ENCODE results near the gene JCAD.

Gene JCAD

GRCh38 chr10:30062090-30062489, 2.7 kb upstream of the JCAD start:
- H3K79me2 ChIP-seq (ENCODE audit: insufficient read depth, low read length) = no peaks in the 10 kb centered on the region
- no peak overlapping the region for H3K4me3 ChIP-seq (ENCODE audit: low read length, poor library complexity, severe bottlenecking)
- H3K9me2 ChIP-seq (replicated peaks; ENCODE audit: low read depth, low read length) = no peaks in the 10 kb centered on the region
- H4K20me1 ChIP-seq (ENCODE audit: insufficient read depth, low read length, poor library complexity, severe bottlenecking) = no peaks in the 10 kb centered on the region
- no peaks in the 10 kb centered on the region for H3K9me3 ChIP-seq (ENCODE audit: insufficient read depth, low read depth, low read length)
- no peak overlapping the region for H3K9ac ChIP-seq (ENCODE audit: low read depth, low read length, poor library complexity, severe bottlenecking)
- H3K4me1 ChIP-seq (ENCODE audit: insufficient read depth, low read length, poor library complexity, severe bottlenecking) = no peaks in the 10 kb centered on the region
- TF ChIP-seq CTCF (conservative IDR thresholded peaks at IDR 0.05; ENCODE audit: low read length) (no peak), EZH2phosphoT487 (IDR thresholded peaks at IDR 0.05; ENCODE audit: borderline replicate concordance) (no peak)
- H3K36me3 ChIP-seq (ENCODE audit: insufficient read depth, low read length) = no peaks in the 10 kb centered on the region
- H3K4me2 ChIP-seq (ENCODE audit: low read depth, low read length, poor library complexity, severe bottlenecking) = no peak overlapping the region
- no peak overlapping the region for H2AFZ ChIP-seq (ENCODE audit: low read length)
- H3F3A ChIP-seq (ENCODE audit: low read depth) = no peaks in the 10 kb centered on the region
- no peaks in the 10 kb centered on the region for H3K27me3 ChIP-seq (ENCODE audit: insufficient read depth, low read length, poor library complexity, severe bottlenecking)

GRCh38 chr10:30058570-30059132, 735 bp downstream of the JCAD start:
- Histone ChIP-seq H3K79me2 (ENCODE audit: insufficient read depth, low read length) (no peaks in the 10 kb centered on the region), H3K36me3 (ENCODE audit: insufficient read depth, low read length) (no peaks in the 10 kb centered on the region), H3K4me1 (ENCODE audit: insufficient read depth, low read length, poor library complexity, severe bottlenecking) (no peaks in the 10 kb centered on the region), H2AFZ (ENCODE audit: low read length) (no peak overlapping the region), H4K20me1 (ENCODE audit: insufficient read depth, low read length, poor library complexity, severe bottlenecking) (no peaks in the 10 kb centered on the region), H3K9me3 (ENCODE audit: insufficient read depth, low read depth, low read length) (no peaks in the 10 kb centered on the region), H3K4me2 (ENCODE audit: low read depth, low read length, poor library complexity, severe bottlenecking) (no peak overlapping the region), H3F3A (ENCODE audit: low read depth) (no peaks in the 10 kb centered on the region), H3K9me2 (replicated peaks; ENCODE audit: low read depth, low read length) (no peaks in the 10 kb centered on the region), H3K4me3 (ENCODE audit: low read length, poor library complexity, severe bottlenecking) (no peak overlapping the region), H3K27me3 (ENCODE audit: insufficient read depth, low read length, poor library complexity, severe bottlenecking) (no peaks in the 10 kb centered on the region), H3K9ac (ENCODE audit: low read depth, low read length, poor library complexity, severe bottlenecking) (no peak overlapping the region)
- no peak for TF ChIP-seq EZH2phosphoT487 (IDR thresholded peaks at IDR 0.05; ENCODE audit: borderline replicate concordance)
- TF ChIP-seq CTCF (conservative IDR thresholded peaks at IDR 0.05; ENCODE audit: low read length) = no peak

- H3K9ac ChIP-seq (ENCODE audit: low read depth, low read length, poor library complexity, severe bottlenecking) = no peak overlapping the region
- H3K4me1 ChIP-seq (ENCODE audit: insufficient read depth, low read length, poor library complexity, severe bottlenecking) = no peaks in the 10 kb centered on the region
- no peaks in the 10 kb centered on the region for H3K9me3 ChIP-seq (ENCODE audit: insufficient read depth, low read depth, low read length)
- H4K20me1 ChIP-seq (ENCODE audit: insufficient read depth, low read length, poor library complexity, severe bottlenecking) = no peaks in the 10 kb centered on the region
- no peaks in the 10 kb centered on the region for H3K79me2 ChIP-seq (ENCODE audit: insufficient read depth, low read length)
- no peak overlapping the region for H3K4me3 ChIP-seq (ENCODE audit: low read length, poor library complexity, severe bottlenecking)
- no peaks in the 10 kb centered on the region for H3F3A ChIP-seq (ENCODE audit: low read depth)
- no peaks in the 10 kb centered on the region for H3K9me2 ChIP-seq (replicated peaks; ENCODE audit: low read depth, low read length)
- no peak overlapping the region for H2AFZ ChIP-seq (ENCODE audit: low read length)
- TF ChIP-seq EZH2phosphoT487 (IDR thresholded peaks at IDR 0.05; ENCODE audit: borderline replicate concordance) = no peak
- no peak for TF ChIP-seq CTCF (conservative IDR thresholded peaks at IDR 0.05; ENCODE audit: low read length)
- H3K4me2 ChIP-seq (ENCODE audit: low read depth, low read length, poor library complexity, severe bottlenecking) = no peak overlapping the region
- no peaks in the 10 kb centered on the region for H3K36me3 ChIP-seq (ENCODE audit: insufficient read depth, low read length)
- H3K27me3 ChIP-seq (ENCODE audit: insufficient read depth, low read length, poor library complexity, severe bottlenecking) = no peaks in the 10 kb centered on the region
These were observed 1.4 kb downstream of the JCAD start for GRCh38 chr10:30057894-30058556.
